NCI-H1694 (cell line): ENCODE results near the gene CXXC5.
A peak's percentile ranks its signal among the peaks of the same experiment; 100 is the strongest.

Source experiments
- DNase-seq: peaks from one replicate; lab custom pipeline; 2025; lab: John Stamatoyannopoulos, UW

CXXC5 gene

DNA sequence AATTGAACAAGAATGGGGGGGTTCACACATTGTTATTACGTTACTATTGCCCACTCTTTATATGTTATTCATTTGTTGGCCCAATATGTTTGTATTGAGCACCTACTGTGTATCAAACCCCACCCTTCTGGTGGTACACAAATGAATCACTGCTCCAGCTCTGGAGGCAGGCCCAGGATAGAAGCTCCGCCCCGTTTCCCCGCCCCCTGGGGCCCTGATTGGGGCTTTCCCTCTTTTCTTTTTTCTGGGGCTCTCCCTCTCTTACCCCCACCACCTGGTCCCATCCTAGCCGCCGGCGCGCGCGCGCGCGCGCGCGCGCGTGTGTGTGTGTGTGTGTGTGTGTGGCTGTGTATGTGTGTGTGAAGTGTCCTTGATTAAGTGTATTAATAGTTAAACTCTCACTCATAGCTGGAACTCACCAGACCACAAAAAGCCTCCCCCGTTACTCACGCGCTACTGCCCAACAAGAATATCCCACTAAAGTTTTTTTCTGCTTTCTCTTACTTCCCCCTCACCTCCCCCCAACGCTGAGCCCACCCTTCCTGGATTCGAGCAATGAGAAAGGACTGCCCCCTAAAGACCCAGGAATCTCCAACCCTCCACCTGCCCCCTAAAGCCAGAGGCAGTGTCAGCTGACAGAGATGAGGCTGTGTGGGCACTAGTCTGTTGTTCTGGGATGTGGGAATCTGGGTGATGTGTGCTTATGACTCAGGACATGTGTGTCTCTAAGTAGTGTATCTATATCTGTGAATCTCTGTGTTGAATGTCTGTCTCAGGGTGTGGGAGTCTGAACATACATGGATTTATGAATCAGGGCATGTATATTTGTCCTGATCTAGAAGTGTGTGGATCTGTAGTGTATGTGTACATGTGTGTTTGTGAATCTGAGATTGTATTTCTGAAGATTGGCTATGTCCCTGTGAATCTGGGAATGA, 4.0 kb downstream of the CXXC5 start:
- DNase-seq = peak; percentile 72

DNA sequence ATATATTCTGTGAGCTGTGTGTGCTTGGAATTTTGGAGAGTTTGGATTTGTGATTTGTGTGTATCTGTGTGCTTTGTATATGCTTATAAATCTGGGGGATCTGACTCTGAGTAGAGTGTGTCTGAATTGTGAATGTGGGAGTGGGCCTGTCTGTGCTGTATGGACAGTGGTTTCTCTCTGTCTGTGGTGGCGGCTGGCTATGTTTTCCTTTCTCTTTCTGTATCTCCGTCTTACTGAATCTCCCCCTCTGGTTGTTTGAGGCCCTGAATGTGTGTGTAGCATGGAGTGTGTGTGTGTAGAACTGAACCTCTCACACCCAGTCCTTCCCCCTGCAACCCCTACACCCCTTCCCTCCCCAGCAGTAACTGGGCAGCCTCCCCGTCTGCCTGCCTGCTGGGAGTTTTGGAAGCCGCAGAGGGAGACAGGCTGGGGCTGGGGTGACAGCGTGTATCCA, 4.7 kb downstream of the CXXC5 start:
- DNase-seq = no peak

DNA sequence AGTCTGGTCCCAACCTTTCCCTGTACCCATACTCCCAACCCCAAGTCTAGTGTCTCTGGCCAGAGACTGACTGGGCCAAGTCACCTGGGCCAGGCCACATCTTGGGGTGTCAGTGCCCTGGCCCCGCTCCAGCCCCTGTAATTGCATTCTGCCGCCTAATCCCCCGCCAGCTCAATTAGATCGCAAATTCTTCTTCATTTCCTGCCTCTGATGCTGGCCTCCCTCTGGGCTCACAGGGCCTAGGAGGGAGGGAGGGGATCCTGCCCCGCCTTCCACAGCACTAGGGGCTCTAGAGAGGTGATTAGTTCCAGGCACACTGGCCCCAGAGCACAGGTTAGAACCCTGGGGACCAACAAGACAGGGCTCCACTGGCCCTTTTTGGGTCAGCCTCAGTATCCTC, 5.5 kb downstream of the CXXC5 start:
- DNase-seq = no peak

DNA sequence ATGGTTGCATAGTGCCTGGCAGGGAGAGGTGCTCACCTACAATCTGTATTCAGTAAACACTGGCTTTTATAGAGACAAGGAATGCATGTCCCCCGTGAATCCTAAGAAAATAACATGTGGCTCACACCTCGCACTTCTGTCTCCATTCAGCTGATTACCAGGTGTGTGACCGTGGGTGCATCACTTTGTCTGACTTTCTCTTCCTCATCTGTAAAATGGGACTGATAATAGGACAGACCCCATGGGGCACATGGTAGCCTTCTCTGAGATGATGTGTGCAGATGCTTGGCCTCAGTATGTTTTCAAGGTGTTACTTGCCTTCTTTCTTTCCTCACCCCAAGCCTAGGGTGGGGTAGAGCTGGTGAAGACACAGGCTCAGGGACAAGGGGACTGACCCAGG, 6.3 kb downstream of the CXXC5 start:
- DNase-seq = no peak

DNA sequence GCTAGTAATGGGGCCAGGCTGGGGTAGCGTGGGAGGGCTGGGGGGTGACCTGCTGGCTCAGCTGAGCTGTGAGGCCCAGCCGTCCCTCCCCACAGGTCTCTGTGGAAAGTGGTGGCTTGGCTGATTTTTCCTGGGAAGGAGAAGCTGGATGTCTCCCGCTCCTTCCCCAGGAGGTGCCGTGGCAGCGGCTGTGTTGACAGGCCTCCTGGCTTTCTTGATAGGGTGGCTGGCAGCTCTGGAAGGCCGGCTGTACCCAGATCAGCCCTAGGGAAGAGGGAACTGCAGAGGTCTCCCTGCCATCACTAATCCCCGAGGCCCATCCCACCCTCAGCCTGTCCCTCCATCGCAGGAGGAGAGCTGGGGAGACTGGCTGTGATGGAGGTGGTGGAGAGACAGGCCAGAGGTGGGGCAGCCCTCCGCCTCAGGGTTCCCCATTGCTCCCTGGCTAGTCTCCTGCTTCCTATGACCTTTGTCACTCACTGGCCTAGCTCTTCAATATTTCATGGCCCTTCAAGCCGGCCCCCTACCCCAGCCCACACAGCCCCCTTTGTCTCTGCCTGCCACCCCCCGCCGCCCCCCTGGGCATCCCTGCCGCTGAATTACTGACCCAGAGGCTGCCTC, 6.8 kb downstream of the CXXC5 start:
- DNase-seq = no peak

DNA sequence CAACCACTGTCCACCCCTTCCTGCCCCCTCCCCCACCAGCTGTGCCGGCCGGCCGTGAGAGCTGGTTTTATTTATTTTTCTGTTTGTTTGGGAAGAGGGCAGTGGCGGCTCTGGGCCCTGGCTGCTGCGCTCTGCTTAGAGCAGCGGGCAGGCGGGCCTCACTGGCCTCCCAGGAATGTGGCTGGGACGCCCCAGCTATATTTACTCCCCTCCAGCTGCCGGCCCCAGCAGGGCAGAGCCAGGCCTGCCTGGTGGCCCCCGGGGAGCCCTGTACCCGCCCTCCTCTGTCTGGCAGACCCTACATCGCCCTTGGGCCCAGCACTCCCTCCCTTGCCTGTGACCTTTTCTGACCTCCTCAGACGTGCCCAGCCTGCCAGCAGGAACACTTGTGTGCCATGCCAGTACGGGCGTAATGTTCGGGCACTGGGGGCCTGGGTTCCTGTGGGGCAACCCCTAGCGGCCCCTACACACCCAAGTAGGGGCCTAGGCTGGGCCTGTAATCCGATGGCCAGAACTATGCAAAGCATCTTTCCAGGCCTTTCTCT, 7.7 kb downstream of the CXXC5 start:
- no peak for DNase-seq

DNA sequence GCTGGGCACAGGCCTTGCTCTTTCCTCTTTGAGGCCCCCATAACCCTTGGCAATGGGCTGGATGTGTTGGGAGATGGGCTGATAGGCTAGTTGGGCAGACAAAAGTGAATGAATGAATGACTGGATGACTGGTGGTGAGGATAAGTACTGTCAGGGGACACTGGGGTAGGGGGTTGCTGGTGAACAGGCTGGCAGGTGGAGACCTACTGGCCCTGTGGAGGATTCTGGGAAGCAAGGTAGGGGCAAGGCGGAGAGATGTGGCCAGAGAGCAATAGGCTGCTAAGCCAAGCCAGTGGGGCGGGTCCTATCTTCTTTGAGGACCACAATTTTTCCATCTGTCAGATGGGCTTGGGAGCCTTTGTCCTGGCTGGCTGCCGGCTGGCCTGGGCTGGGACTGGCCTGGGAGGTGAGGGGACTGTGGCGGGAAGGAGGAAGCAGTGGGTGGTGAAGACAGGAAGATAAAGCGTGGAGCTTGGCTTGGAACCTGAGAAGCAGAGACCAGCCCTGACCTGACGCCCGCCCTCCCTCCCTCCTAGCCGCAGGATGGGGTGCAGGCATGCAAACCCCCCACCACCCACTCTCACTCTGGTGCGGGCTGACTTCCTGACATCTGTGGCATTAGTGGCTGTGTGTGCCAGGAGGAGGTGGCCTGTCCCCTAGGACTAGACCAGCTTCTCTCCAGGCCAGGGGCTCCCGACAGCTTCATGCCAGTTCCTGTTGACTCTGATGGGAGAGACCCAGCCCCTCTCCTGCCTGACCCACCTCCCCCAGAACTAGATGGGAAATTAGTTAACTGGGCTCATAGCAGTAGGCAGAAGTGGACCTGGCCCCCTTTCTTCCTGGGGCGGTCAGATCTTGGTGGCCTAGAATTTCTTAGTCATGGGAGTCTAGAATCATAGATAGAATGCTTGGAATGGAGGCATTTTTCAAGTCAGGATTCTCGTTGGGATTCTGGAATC, 9.5 kb downstream of the CXXC5 start:
- no peak for DNase-seq

DNA sequence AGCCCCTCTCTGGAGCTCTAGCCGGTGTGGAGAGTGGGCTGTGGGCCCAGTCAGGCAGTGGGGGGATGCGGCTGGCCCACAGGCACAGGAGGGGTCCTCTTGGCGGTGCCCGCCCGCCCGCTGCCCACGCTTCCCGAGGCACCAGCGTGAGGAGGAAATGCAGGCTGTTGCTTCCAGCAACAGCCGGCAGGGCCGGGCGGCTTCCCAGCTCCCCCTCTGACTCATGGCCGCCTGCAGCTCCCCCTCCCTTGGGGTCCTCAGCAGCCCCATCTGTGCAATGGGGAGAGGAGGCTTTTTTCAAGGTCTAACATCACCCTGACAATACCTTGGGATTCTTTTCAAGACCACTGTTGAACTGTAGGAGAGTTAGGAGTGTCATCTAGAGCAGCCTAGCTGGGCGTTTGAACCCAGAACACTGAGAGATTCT, 10.4 kb downstream of the CXXC5 start:
- DNase-seq = peak; percentile 16

DNA sequence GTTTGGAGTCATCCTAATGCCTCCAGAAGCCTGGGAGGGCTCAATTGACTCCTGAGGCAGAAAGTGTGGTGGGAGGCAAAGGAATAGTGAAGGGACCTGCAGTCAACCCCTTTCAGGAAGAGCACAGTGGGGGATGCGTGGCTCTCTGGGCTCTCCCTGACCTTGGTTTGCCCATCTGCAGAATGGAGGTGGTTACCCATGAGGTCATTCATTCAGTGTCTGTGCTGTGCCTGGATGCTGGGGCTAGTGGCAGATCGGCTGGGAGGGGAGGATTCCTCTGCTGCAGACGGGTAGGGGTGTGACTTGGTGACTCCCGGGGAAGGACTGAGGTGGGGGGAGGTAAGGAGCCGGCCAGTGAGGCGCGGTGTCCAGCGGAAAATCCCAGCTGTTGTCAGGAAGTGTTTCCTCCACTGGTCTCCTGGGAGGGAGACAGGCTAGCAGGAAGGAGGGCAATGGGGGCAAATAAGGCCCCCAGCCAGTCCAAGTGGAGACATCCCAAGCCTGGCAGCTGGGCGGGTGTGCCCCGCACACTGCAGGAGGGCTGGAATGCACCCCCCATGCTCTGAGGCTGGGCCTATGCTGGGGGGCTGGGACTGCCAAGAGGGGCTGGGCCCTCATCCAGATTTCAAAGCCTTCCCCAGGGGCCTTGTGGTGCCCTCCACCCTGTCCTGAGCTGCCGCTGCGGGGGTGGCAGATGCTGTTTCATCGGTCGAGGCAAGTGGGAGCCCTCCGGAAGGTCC, 10.9 kb downstream of the CXXC5 start:
- DNase-seq = peak; percentile 53

DNA sequence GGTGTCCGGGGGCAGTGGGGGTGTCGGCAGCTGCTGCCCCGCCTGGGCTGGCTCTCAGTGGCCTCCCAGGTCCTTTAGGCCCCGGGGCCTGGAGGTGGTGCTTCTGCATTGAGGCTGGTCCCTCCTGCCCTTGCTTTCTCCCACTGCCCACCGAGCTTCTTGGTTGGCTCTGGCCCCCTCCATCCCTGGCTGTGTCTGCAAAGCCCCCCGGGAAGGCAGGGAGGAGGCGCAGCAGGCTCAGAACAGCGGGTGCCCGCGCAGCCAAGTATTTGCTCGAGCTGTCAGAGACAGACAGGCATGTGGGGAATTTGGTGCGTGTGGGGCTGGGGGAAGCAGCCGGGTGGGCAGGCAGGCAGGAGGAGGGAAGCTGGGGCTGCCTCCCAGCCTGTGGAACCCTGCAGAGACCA, 11.5 kb downstream of the CXXC5 start:
- peak; percentile 23 for DNase-seq

DNA sequence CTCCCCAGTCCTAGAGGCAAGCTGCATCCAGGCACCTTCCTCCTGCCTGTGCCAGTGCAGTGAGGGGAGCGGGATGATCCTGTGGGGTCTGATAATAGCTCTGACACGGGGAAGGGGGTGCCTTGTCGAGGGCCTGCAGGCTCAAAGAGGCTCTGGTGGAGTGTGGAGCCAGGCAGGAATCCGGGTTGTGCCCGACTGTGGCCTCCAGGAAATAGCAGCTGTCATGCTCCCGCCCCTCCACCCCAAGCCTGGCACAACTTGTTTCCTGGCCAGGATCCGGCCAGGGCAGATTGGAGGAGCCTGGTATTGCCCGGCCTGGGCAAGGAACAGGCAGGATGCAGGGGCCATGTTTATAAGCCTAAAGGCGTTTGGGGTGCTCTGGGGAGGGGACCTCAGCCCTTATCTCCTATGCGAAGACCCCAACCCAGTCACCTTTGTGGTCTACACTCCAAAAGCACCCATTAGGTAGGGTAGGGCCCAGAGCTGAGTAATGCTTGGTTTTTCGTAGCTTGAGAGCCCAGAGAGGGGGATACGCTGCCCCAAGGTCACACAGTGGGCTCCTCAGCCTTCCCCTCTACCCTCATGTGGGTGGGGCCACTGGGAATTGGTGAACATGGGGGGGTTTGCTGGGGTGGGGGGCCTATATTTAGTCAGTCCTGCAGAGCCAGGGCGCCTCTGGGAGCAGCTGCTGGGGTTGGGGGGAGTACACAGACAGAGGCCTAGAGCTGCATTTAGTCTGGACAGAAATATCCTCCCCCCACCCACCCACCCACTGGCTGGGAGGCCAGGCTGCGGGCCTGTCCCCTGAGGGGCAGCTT, 12.2 kb downstream of the CXXC5 start:
- DNase-seq = no peak

DNA sequence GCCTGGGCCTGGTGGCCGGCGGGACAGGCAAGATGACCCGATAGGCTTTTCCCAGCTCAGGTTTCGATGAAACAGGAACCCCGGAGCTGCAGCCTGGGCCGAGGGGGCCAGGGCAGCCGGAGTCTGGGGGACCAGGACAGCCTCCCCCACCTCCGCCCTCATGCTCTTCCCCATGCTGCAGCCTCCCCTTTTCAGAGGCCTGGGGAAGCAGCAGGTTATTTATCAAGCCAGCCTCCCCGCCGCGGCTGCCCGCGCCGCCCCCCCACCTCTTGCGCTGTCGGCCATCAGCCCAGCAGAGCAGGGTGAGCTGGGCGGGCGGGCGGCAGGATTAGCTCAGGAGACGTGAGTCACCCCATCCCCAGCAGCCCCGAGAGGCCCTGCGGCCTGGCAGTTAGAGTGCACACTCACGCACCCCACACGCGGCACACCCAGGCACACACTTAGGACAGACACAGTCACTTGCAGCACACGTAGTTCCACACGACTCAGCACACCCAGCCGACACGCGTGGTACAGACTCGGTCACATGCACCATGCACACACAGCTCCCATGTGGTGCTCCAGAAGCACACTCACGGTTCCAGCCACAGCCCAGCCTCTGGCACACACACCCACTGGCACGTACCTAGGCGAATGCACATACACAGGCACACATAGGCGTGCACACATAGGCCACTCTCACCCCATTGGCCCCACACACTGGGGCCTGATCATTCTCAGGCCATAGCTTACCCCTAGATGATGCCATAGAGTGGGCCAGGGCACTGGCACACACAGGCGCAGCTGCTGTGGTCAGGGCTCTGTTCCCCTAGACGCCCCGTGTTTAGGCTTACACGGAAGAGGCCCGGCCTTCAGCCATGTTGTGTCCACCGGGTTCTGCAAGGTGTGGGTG, 13.0 kb downstream of the CXXC5 start:
- no peak for DNase-seq

DNA sequence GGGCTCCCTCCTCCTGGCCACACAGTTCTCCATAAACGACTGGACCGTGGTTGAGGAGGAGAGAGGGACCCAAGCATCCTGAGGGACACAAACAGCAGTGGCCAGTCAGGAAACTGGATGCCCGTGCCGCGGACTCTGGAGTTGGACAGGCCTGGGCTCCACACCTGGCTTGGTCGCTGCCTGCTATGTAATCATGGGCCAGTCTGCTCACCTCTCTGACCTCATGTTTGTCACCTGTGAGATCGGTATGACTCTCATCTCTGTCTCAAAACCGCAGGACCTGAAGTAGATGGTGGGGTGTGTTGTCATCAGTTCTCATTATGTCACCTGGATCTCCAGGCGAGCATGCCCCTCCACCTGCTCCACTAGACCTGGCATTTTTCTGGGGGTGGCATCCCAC, 14.5 kb downstream of the CXXC5 start:
- no peak for DNase-seq

DNA sequence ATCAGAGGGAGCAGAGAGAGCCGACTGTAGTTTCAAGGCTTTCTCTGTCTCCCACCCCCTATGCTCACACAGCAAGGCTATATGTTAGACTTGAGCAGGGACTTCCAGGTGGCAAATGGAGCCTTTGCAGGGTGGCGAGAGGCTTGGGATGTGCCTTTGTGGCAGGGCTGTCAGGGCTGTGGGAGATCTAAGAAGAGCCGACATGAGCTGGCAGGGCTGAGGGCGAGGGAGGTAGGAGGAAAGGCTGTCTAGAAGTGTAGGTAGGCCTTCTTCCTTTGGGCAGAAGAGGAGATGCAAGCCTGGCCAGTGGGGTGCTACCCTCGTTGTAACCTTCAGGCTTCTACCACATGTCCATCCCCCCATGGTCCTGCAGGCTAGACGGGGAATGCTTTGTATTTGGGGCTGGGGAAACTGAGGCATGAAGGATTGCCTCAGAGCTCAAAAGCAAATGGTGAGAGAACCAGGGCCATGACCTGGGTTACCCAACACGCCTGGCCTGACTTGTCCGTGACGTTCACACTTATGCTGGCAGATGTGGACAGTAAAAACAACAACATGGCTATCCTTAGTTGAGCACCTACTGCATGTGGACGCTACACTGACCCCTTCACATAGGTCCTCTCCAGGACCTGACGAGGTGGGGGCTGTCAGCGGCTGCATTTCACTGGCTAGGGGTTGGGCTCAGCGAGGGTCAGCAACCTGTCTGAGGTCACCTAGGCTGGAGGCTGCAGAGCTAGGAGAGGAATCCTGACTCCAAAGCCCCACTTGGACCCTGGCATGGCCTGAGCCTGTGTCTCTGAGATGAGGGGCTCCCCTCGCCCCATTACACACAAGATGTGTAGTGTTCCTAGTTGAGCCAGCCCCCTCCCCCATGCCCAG, 15.3 kb downstream of the CXXC5 start:
- no peak for DNase-seq

DNA sequence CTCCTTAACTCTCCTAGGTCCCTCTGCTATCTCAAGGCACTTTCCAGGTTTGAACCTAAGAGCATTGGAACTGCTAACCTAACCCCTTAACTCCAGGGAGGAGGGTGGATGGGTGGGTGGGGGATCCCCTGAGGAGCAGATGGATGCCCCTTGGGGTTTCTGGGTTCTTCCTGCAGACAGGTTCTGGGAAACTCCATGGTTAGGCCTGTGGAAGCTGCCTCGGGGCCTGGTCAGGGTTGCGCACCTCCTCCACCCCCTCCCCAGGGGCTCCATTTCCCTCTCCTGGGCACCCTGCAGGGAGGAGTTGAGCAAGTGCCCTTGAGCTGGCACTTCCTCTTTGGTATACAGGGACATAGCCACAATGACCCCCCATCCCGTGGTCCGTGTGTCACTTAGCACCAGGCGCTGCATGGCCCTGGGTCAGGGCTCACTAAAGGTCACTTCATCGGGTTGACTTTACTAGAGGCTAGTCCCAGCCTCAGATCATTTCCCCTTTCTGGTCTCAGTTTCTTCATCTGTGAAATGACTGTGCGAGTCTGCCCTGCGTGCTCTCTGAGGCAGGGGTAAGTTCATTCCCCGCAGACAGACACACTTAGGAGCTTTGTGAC, 16.0 kb downstream of the CXXC5 start:
- no peak for DNase-seq

DNA sequence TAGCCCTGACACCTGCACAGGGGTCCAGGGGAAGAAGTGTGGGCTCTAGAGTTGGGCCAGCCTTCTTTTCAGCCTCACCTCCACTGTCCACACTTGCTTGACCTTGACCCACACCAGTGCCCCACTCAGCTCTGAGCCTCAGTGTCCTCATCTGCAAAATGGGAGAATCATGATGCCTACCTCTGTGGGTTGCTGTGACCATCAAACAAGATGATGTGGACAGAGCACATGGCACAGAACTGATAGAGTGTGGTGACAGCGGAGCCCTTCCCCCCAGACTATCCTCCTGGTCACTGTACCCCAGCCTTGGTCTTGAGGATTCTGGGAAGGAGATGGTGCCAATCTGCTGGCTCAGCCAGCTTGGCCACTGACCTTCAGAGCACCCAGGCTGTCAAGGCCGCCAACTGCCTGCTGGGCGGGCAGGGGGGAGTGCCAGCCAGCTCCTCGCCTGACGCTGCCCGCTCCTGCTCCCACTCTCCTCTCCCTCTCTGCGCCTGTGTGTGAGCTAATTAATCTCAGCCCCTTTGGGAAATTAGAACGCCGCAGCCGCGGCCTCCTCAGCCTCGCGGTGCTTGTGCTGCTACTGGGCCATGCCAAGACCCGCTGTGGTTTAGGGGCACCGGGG, 16.7 kb downstream of the CXXC5 start:
- DNase-seq = no peak

DNA sequence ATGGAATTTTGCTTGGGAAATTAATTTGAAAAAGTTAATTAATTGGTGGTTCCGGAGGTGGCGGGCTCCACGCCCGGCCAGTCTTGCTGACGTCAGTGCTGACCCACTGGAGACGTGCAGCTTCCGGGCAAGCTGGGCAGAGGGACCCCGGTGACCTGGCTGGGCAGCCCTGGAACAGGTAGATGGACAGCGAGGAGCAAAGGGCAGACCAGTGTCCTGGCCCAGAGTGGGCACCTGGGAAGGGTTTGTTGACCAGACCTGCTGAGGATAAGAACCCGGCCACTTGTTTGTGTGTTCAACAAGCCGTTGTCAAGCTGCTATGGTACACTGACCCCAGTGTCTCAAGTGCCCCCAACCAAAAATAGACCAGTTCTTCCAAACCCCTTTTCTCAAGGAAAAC, 17.5 kb downstream of the CXXC5 start:
- DNase-seq = no peak
